Activated T-helper 2 cell treated with anti-CD3 and anti-CD28 coated beads, Interferon-gamma antibody, Interleukin-2, Interleukin-4, amounts not matched to agents 10 μg/mL and 5 μg/mL and 100 μg/mL, durations not matched to agents 14 hours and 24 hours and 36 hours (primary cell): Measurements from ENCODE around the gene ST6GAL1. TPM values are rescaled to one million over a fixed set of nuclear protein-coding genes. Genes with fewer than 3 reads are reported as not detected.
"Not testable (repeated sequence)": the region's sequence is repeated elsewhere in the genome, so short reads cannot be mapped to it uniquely, and the experiment has no call there.

Source experiments
- DNase-seq: peaks from one replicate; pipeline ENCODE4 v3.0.0; 2021; ENCODE audit warnings: low spot score
- H3K27ac Mint-ChIP-seq: one replicate; pipeline ENCODE4 v1.8.0; 2021; ENCODE audit warnings: mixed read lengths
- H3K27me3 Mint-ChIP-seq: one replicate; pipeline ENCODE4 v1.8.0; 2021; ENCODE audit warnings: low read depth, mixed read lengths
- H3K36me3 Mint-ChIP-seq: one replicate; pipeline ENCODE4 v1.8.0; 2021; ENCODE audit warnings: low read depth, mixed read lengths
- H3K4me1 Mint-ChIP-seq: one replicate; pipeline ENCODE4 v1.8.0; 2021; ENCODE audit warnings: low read depth, mixed read lengths
- H3K4me3 Mint-ChIP-seq: one replicate; pipeline ENCODE4 v1.8.0; 2021; ENCODE audit warnings: low read depth, mild to moderate bottlenecking, moderate library complexity, mixed read lengths
- H3K9me3 Mint-ChIP-seq: one replicate; pipeline ENCODE4 v1.8.0; 2021; ENCODE audit warnings: mixed read lengths
- intact Hi-C: fragments of 100-400 bp; cut with micrococcal nuclease; formaldehyde crosslinking; loops from one replicate; pipeline ENCODE4 v1.15.1; 2023
- total RNA-seq: library from RNA; stranded (reverse); gene quantifications from 2 replicates; pipeline ENCODE4 v1.2.3, GENCODE V29; 2022

The ST6GAL1 gene
- total RNA-seq, 1 donor from 2014 or later = 78.1 TPM

GRCh38 chr3:186998937-186999368, 68.6 kb downstream of the ST6GAL1 start:
- H3K9me3 Mint-ChIP-seq = peaks cover 6% of the 10 kb centered on the region
- DNase-seq = no peak
- intact Hi-C loops = no loop called here
- H3K27me3 Mint-ChIP-seq = no peaks in the 10 kb centered on the region
- no peak overlapping the region for H3K27ac Mint-ChIP-seq
- peaks cover 52% of the 10 kb centered on the region for H3K36me3 Mint-ChIP-seq
- H3K4me3 Mint-ChIP-seq = no peak overlapping the region
- H3K4me1 Mint-ChIP-seq = peaks cover 57% of the 10 kb centered on the region

- Mint-ChIP-seq H3K4me3 (peak overlapping the region; percentile 10), H3K4me1 (peaks cover 66% of the 10 kb centered on the region), H3K9me3 (peaks cover 12% of the 10 kb centered on the region), H3K36me3 (peaks cover 63% of the 10 kb centered on the region), H3K27ac (peak overlapping the region; percentile 73), H3K27me3 (no peaks in the 10 kb centered on the region)
- intact Hi-C loops = loop anchor here (1.0 to 2.0 kb wide), 6 partner anchors 40 to 174 kb away; no protein-coding TSS in a partner anchor
- DNase-seq = no peak
These were observed 70.4 kb downstream of the ST6GAL1 start for GRCh38 chr3:187000711-187001151.

- H3K36me3 Mint-ChIP-seq = peaks cover 69% of the 10 kb centered on the region
- DNase-seq = no peak
- H3K9me3 Mint-ChIP-seq = peaks cover 12% of the 10 kb centered on the region
- H3K4me3 Mint-ChIP-seq = no peak overlapping the region
- H3K4me1 Mint-ChIP-seq = peaks cover 73% of the 10 kb centered on the region
- no peaks in the 10 kb centered on the region for H3K27me3 Mint-ChIP-seq
- intact Hi-C loops = no loop called here
- H3K27ac Mint-ChIP-seq = peak overlapping the region; percentile 14
These were observed 72.6 kb downstream of the ST6GAL1 start for GRCh38 chr3:187002915-187003314.

- Mint-ChIP-seq H3K4me3 (peak overlapping the region; percentile 6), H3K36me3 (peaks cover 60% of the 10 kb centered on the region), H3K9me3 (peaks cover 12% of the 10 kb centered on the region), H3K4me1 (peaks cover 61% of the 10 kb centered on the region), H3K27me3 (no peaks in the 10 kb centered on the region), H3K27ac (peak overlapping the region; percentile 67)
- intact Hi-C loops = loop anchor here (2.0 kb wide), 1 partner anchor 21 kb away; no protein-coding TSS in a partner anchor
- no peak for DNase-seq
These were observed 75.6 kb downstream of the ST6GAL1 start for GRCh38 chr3:187005827-187006481.

- Mint-ChIP-seq H3K27me3 (no peaks in the 10 kb centered on the region), H3K9me3 (peaks cover 12% of the 10 kb centered on the region), H3K4me1 (peaks cover 58% of the 10 kb centered on the region), H3K27ac (peak overlapping the region; percentile 42), H3K36me3 (peaks cover 57% of the 10 kb centered on the region), H3K4me3 (no peak overlapping the region)
- intact Hi-C loops = loop anchor here (2.0 kb wide), 1 partner anchor 20 kb away; no protein-coding TSS in a partner anchor
- DNase-seq = no peak
These were observed 76.7 kb downstream of the ST6GAL1 start for GRCh38 chr3:187006864-187007630.

- H3K27me3 Mint-ChIP-seq, H3K9me3 Mint-ChIP-seq, H3K27ac Mint-ChIP-seq, intact Hi-C loops, DNase-seq, H3K4me3 Mint-ChIP-seq: not testable (repeated sequence)
- Mint-ChIP-seq H3K4me1 (peaks cover 51% of the 10 kb centered on the region), H3K36me3 (peaks cover 52% of the 10 kb centered on the region)
These were observed 80.1 kb downstream of the ST6GAL1 start for GRCh38 chr3:187010382-187010781.

GRCh38 chr3:187011915-187012314, 81.6 kb downstream of the ST6GAL1 start:
- intact Hi-C loops = no loop called here
- Mint-ChIP-seq H3K36me3 (peaks cover 50% of the 10 kb centered on the region), H3K27ac (peak overlapping the region; percentile 78), H3K9me3 (no peaks in the 10 kb centered on the region), H3K4me3 (no peak overlapping the region), H3K27me3 (no peaks in the 10 kb centered on the region), H3K4me1 (peaks cover 49% of the 10 kb centered on the region)
- no peak for DNase-seq

- intact Hi-C loops = no loop called here
- peak overlapping the region; percentile 78 for H3K27ac Mint-ChIP-seq
- H3K4me1 Mint-ChIP-seq = peaks cover 41% of the 10 kb centered on the region
- peak overlapping the region; percentile 41 for H3K4me3 Mint-ChIP-seq
- H3K9me3 Mint-ChIP-seq = no peaks in the 10 kb centered on the region
- peak; percentile 42 for DNase-seq
- H3K27me3 Mint-ChIP-seq = no peaks in the 10 kb centered on the region
- H3K36me3 Mint-ChIP-seq = peaks cover 46% of the 10 kb centered on the region
These were observed 82.3 kb downstream of the ST6GAL1 start for GRCh38 chr3:187012609-187013051.

- intact Hi-C loops = no loop called here
- DNase-seq = no peak
- Mint-ChIP-seq H3K36me3 (peaks cover 43% of the 10 kb centered on the region), H3K4me3 (no peak overlapping the region), H3K27ac (peak overlapping the region; percentile 78), H3K4me1 (peaks cover 35% of the 10 kb centered on the region), H3K27me3 (no peaks in the 10 kb centered on the region), H3K9me3 (no peaks in the 10 kb centered on the region)
These were observed 82.9 kb downstream of the ST6GAL1 start for GRCh38 chr3:187013159-187013716.

- H3K9me3 Mint-ChIP-seq = no peaks in the 10 kb centered on the region
- H3K27me3 Mint-ChIP-seq = no peaks in the 10 kb centered on the region
- H3K4me1 Mint-ChIP-seq = peaks cover 45% of the 10 kb centered on the region
- no peak overlapping the region for H3K27ac Mint-ChIP-seq
- DNase-seq = no peak
- no peak overlapping the region for H3K4me3 Mint-ChIP-seq
- intact Hi-C loops = no loop called here
- H3K36me3 Mint-ChIP-seq = peaks cover 53% of the 10 kb centered on the region
These were observed 84.1 kb downstream of the ST6GAL1 start for GRCh38 chr3:187014417-187014864.

- intact Hi-C loops = no loop called here
- no peak overlapping the region for H3K27ac Mint-ChIP-seq
- no peak overlapping the region for H3K4me3 Mint-ChIP-seq
- H3K4me1 Mint-ChIP-seq = peaks cover 57% of the 10 kb centered on the region
- H3K36me3 Mint-ChIP-seq = peaks cover 60% of the 10 kb centered on the region
- no peak for DNase-seq
- H3K9me3 Mint-ChIP-seq = no peaks in the 10 kb centered on the region
- no peaks in the 10 kb centered on the region for H3K27me3 Mint-ChIP-seq
These were observed 85.7 kb downstream of the ST6GAL1 start for GRCh38 chr3:187015903-187016638.

- Mint-ChIP-seq H3K4me1 (peaks cover 55% of the 10 kb centered on the region), H3K36me3 (peaks cover 61% of the 10 kb centered on the region)
These were observed 86.5 kb downstream of the ST6GAL1 start for GRCh38 chr3:187016639-187017345.

More at GRCh38 chr3:187016639-187017345, 86.5 kb downstream of the ST6GAL1 start:
- Mint-ChIP-seq H3K4me3 (no peak overlapping the region), H3K27ac (no peak overlapping the region), H3K27me3 (no peaks in the 10 kb centered on the region), H3K9me3 (no peaks in the 10 kb centered on the region)
- intact Hi-C loops = no loop called here
- no peak for DNase-seq
